Measurements from ENCODE around the gene FTO. TPM values are rescaled to one million over a fixed set of nuclear protein-coding genes. Genes with fewer than 3 reads are reported as not detected.

FTO gene
- total RNA-seq, 4 donors from 2014 or later, result 21.3 to 50.5 (median 40.8) TPM

- no peak for TF ChIP-seq EP300 (IDR thresholded peaks at IDR 0.05; ENCODE audit: low read depth)
- TF ChIP-seq POLR2AphosphoS5 (IDR thresholded peaks at IDR 0.05), result no peak
- TF ChIP-seq, protein P1, sequence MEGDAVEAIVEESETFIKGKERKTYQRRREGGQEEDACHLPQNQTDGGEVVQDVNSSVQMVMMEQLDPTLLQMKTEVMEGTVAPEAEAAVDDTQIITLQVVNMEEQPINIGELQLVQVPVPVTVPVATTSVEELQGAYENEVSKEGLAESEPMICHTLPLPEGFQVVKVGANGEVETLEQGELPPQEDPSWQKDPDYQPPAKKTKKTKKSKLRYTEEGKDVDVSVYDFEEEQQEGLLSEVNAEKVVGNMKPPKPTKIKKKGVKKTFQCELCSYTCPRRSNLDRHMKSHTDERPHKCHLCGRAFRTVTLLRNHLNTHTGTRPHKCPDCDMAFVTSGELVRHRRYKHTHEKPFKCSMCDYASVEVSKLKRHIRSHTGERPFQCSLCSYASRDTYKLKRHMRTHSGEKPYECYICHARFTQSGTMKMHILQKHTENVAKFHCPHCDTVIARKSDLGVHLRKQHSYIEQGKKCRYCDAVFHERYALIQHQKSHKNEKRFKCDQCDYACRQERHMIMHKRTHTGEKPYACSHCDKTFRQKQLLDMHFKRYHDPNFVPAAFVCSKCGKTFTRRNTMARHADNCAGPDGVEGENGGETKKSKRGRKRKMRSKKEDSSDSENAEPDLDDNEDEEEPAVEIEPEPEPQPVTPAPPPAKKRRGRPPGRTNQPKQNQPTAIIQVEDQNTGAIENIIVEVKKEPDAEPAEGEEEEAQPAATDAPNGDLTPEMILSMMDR (IDR thresholded peaks at IDR 0.05), result no peak
- TF ChIP-seq POLR2A (IDR thresholded peaks at IDR 0.05), result no peak
- Histone ChIP-seq H3K36me3 (no peaks in the 10 kb centered on the region), H3K9me3 (no peaks in the 10 kb centered on the region), H3K4me1 (no peaks in the 10 kb centered on the region), H3K4me3 (no peak overlapping the region), H3K27ac (no peak overlapping the region), H3K27me3 (no peaks in the 10 kb centered on the region)
- DNase-seq, result no peak
- intact Hi-C loops (cut with DNase I; ENCODE audit: low total_unique reads) (no loop called here), in situ Hi-C loops (cut with MboI; ENCODE audit: low pct_ligation_motif_present in 1 of 4, low pct_unique_long_range_greater_than_20kb in 1 of 4, low sequenced_read_pairs in 3 of 4) (no loop called here)
- 87 to 88% methylated on average over 3 to 5 of the region's 5 CpGs for WGBS, 2 donors (ENCODE audit: low coverage in 1 of 2)
Observed at GRCh38 chr16:53971616-53972015, 267.7 kb downstream of the FTO start.

GRCh38 chr16:53973021-53973420 lies 269.1 kb downstream of the FTO start:
- no peak for TF ChIP-seq POLR2A (IDR thresholded peaks at IDR 0.05)
- TF ChIP-seq POLR2AphosphoS5 (IDR thresholded peaks at IDR 0.05), result no peak
- TF ChIP-seq, protein P1 (IDR thresholded peaks at IDR 0.05), result no peak
- TF ChIP-seq EP300 (IDR thresholded peaks at IDR 0.05; ENCODE audit: low read depth), result no peak
- H3K27me3 ChIP-seq, result no peaks in the 10 kb centered on the region
- intact Hi-C loops (cut with DNase I; ENCODE audit: low total_unique reads) (no loop called here), in situ Hi-C loops (cut with MboI; ENCODE audit: low pct_ligation_motif_present in 1 of 4, low pct_unique_long_range_greater_than_20kb in 1 of 4, low sequenced_read_pairs in 3 of 4) (no loop called here)
- DNase-seq, result no peak
- H3K4me3 ChIP-seq, result no peak overlapping the region
- H3K36me3 ChIP-seq, result no peaks in the 10 kb centered on the region
- no peaks in the 10 kb centered on the region for H3K9me3 ChIP-seq
- no peak overlapping the region for H3K27ac ChIP-seq
- no peaks in the 10 kb centered on the region for H3K4me1 ChIP-seq
- WGBS, 2 donors (ENCODE audit: low coverage in 1 of 2), result 85% methylated on average over 4 of the region's 4 CpGs; no CpG with 5 or more reads in 1 of the 2 donors

DNA sequence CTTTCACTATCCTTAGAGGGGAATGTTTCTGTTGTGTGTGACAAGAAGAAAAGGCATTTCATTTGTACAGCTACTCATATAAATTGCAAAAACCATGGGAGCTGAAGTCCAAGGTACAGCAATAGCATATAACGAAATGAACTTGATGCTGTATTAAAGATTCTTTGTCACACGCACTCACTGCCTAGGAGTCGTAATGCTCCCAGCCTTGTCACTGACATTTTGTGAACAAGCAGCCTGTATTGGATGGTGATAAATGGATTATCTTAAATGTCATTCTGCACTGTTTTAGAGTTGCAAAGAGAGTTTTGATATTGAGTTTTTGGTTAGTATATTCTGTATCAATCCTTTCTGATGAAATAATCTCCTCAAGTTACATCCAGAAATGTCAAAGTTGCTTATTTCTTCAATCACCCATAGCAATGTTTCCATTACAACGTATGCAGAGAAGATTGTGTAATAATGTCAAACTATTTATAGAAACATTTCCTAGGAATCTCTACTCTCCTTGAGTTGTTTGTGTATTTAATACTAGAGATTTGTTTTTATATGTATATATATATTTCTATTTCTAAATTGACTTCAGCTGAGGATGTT lies 270.6 kb downstream of the FTO start:
- no peak overlapping the region for H3K27ac ChIP-seq
- 62 to 68% methylated on average over 1 to 4 of the region's 4 CpGs for WGBS, 2 donors (ENCODE audit: low coverage in 1 of 2)
- no peak for DNase-seq
- no peaks in the 10 kb centered on the region for H3K27me3 ChIP-seq
- intact Hi-C loops (cut with DNase I; ENCODE audit: low total_unique reads) (no loop called here), in situ Hi-C loops (cut with MboI; ENCODE audit: low pct_ligation_motif_present in 1 of 4, low pct_unique_long_range_greater_than_20kb in 1 of 4, low sequenced_read_pairs in 3 of 4) (no loop called here)
- H3K4me1 ChIP-seq, result no peaks in the 10 kb centered on the region
- TF ChIP-seq POLR2AphosphoS5 (IDR thresholded peaks at IDR 0.05), result no peak
- no peak for TF ChIP-seq EP300 (IDR thresholded peaks at IDR 0.05; ENCODE audit: low read depth)
- no peak for TF ChIP-seq POLR2A (IDR thresholded peaks at IDR 0.05)
- TF ChIP-seq, protein P1 (IDR thresholded peaks at IDR 0.05), result no peak
- H3K36me3 ChIP-seq, result no peaks in the 10 kb centered on the region
- no peaks in the 10 kb centered on the region for H3K9me3 ChIP-seq
- H3K4me3 ChIP-seq, result no peak overlapping the region

DNA sequence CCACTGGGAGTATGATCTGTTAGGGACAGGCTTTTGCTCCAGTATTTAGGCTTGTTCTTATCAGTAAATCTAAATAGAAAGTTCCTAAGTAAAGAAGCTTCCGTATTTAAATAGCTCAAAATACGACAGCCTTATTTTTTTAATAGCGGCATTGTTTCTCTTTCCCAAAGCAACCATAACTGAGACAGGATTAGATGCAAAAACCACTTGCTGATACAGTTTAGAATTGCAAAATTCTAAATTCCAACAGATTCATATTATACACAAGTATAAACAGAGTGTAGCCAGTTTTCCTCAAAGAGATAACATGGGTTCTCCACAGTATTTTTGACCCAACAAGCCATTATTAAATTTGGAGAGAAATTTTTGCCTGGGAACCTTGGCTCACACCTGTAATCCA lies 276.7 kb downstream of the FTO start:
- DNase-seq, result no peak
- WGBS, 2 donors (ENCODE audit: low coverage in 1 of 2), result 83 to 87% methylated on average over 3 of the region's 3 CpGs
- in situ Hi-C loops (cut with MboI; ENCODE audit: low pct_ligation_motif_present in 1 of 4, low pct_unique_long_range_greater_than_20kb in 1 of 4, low sequenced_read_pairs in 3 of 4) (no loop called here), intact Hi-C loops (cut with DNase I; ENCODE audit: low total_unique reads) (no loop called here)
- H3K9me3 ChIP-seq, result no peaks in the 10 kb centered on the region
- no peak overlapping the region for H3K27ac ChIP-seq
- TF ChIP-seq, protein P1 (IDR thresholded peaks at IDR 0.05), result no peak
- no peak for TF ChIP-seq POLR2A (IDR thresholded peaks at IDR 0.05)
- TF ChIP-seq POLR2AphosphoS5 (IDR thresholded peaks at IDR 0.05), result no peak
- no peak for TF ChIP-seq EP300 (IDR thresholded peaks at IDR 0.05; ENCODE audit: low read depth)
- no peak overlapping the region for H3K4me3 ChIP-seq
- no peaks in the 10 kb centered on the region for H3K4me1 ChIP-seq
- no peaks in the 10 kb centered on the region for H3K36me3 ChIP-seq
- no peaks in the 10 kb centered on the region for H3K27me3 ChIP-seq
